Activated T-cell treated with anti-CD3 and anti-CD28 coated beads, Interleukin-2, amount 50 U/mL, for 4 hours (primary cell): ENCODE results near the gene SBK2. TPM values are rescaled to one million over a fixed set of nuclear protein-coding genes. Genes with fewer than 3 reads are reported as not detected.
"Not testable (repeated sequence)": the region's sequence is repeated elsewhere in the genome, so short reads cannot be mapped to it uniquely, and the experiment has no call there.

Source experiments
- ATAC-seq, 2 donors: fragments of 200-7000 bp; cut with Tn5 transposase; one replicate each; pipeline ENCODE4 v1.10.0; 2021
- DNase-seq: peaks from one replicate; pipeline ENCODE4 v3.0.0-alpha.2; 2020
- H3K27me3 Mint-ChIP-seq: one replicate; pipeline ENCODE4 v1.8.0; 2021; ENCODE audit warnings: low read depth, mixed read lengths
- H3K36me3 Mint-ChIP-seq: one replicate; pipeline ENCODE4 v1.8.0; 2022; ENCODE audit warnings: mixed read lengths; ENCODE audit not compliant: insufficient read depth
- H3K4me1 Mint-ChIP-seq: one replicate; pipeline ENCODE4 v1.8.0; 2021; ENCODE audit warnings: low read depth, mixed read lengths
- H3K4me3 Mint-ChIP-seq: one replicate; pipeline ENCODE4 v1.8.0; 2021; ENCODE audit warnings: mild to moderate bottlenecking, moderate library complexity, mixed read lengths
- H3K9me3 Mint-ChIP-seq: one replicate; pipeline ENCODE4 v1.8.0; 2021; ENCODE audit warnings: mixed read lengths
- total RNA-seq, 3 donors: library from RNA; stranded (reverse); gene quantifications; one replicate each; pipeline ENCODE4 v1.2.1, GENCODE V29; 2021

The SBK2 gene
- total RNA-seq, 3 donors from 2014 or later = not detected

DNA sequence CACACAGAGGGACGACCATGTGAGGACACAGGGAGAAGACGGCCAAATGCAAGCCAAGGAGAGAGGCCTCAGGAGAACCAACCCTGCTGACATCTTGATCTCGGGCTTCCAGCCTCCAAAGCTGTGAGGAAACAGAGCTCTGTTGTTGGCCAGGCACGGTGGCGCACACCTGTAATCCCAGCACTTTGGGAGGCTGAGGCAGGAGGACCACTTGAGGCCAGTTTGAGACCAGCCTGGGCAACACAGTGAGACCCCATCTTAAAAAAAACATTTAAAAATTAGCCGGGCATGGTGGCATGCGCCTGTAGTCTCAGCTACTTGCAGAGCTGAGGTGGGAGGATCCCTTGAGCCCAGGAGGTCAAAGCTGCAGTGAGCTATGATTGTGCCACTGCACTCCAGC lies 2.7 kb downstream of the SBK2 start:
- DNase-seq, H3K27me3 Mint-ChIP-seq, H3K9me3 Mint-ChIP-seq, H3K4me1 Mint-ChIP-seq, ATAC-seq, H3K4me3 Mint-ChIP-seq, H3K36me3 Mint-ChIP-seq: not testable (repeated sequence)

DNA sequence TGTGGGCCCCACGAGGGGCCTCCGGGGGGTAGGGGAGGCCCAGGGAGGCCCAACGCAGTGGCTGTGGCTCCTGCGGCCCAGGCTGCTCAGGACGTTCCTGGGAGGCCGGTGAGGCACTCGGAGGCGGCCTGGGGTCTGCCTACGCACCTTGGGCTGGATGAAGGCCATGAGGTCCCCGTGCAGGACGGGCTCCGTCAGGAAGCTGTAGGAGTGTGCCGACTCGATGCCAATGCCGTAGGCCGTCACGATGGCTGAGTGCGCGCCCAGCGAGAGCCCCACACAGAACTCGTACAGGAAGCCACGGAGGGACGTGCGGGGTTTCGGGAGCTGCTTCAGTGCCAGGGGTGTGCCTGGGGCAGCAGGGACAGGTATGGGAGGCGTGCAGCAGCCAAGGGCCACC lies 5.9 kb downstream of the SBK2 start:
- Mint-ChIP-seq H3K27me3 (no peaks in the 10 kb centered on the region), H3K4me1 (no peaks in the 10 kb centered on the region)
- no peak for ATAC-seq

DNA sequence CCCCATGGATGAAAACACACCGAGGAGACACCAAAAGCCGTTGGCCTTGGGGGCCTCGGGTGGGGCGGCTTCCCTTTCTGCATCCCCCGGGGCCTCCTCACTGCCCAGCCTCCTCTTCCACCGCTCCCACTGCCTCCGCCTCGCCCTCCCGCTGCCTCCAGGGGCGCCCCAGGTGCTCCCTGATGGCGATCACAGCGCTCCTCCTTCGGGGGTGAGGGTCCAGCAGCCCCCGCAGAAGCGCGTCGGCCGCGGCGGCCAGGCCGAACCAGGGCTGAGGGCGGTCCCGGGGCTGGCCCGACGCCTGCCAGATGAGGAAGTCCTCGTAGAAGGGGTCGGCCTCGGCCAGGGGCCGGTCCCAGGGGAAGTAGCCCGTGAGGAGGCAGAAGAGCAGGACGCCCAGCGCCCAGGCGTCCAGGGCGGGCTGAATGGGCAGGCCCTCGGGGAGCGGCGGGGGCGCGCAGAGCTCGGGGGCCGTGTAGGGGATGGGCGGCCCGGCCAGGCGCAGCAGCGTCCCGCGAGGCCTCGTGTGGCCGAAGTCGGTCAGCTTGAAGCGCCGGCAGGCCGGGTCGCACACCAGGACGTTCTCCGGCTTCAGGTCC lies 7.2 kb downstream of the SBK2 start:
- ATAC-seq (no peak), DNase-seq (no peak)
- H3K27me3 Mint-ChIP-seq = no peaks in the 10 kb centered on the region
- H3K4me1 Mint-ChIP-seq = no peaks in the 10 kb centered on the region
- H3K36me3 Mint-ChIP-seq = no peaks in the 10 kb centered on the region
- H3K4me3 Mint-ChIP-seq = no peak overlapping the region
- no peaks in the 10 kb centered on the region for H3K9me3 Mint-ChIP-seq

More for the DNA sequence above, 5.9 kb downstream of the SBK2 start:
- no peaks in the 10 kb centered on the region for H3K36me3 Mint-ChIP-seq
- H3K9me3 Mint-ChIP-seq = no peaks in the 10 kb centered on the region
- H3K4me3 Mint-ChIP-seq = no peak overlapping the region
- no peak for DNase-seq

DNA sequence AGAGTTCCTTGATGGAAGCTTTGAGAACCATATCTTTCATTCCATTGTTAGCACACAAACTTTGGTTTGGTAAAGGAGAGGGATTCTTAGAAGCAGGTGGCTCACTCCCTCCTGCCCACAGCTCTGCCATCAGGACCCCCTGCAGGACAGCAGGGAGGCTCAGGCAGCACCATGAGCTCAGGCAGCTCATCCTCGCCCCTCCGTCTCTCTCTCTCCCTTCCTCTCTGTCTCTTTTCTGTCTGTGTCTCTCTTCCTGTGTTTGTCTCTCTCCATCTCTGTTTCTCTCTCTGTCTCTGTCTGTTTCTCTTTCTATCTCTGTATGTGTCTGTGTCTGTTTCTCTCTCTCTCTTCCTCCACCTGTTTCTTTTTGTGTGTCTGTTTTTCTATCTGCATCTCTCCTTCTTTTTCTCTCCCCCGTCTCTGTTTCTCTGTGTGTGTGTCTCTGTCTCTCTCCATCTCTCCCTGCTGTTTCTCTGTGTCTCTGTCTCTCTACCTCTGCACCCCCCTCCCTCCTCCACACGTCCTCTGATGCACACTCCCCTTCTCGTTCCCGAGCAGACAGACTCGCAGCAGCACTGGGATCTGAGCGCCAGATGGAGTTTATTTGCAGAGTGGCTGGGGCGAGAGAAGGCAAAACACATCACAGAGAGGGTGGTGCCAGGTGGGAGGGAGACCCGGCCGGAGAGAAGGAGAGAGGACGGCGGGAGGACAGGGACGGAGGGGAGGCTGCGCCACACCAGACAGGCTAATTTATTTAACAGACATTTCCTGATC lies 8.7 kb downstream of the SBK2 start:
- Mint-ChIP-seq H3K27me3 (peaks cover 2% of the 10 kb centered on the region), H3K36me3 (no peaks in the 10 kb centered on the region), H3K4me3 (no peak overlapping the region), H3K4me1 (no peaks in the 10 kb centered on the region), H3K9me3 (no peaks in the 10 kb centered on the region)
- ATAC-seq = no peak
- no peak for DNase-seq

DNA sequence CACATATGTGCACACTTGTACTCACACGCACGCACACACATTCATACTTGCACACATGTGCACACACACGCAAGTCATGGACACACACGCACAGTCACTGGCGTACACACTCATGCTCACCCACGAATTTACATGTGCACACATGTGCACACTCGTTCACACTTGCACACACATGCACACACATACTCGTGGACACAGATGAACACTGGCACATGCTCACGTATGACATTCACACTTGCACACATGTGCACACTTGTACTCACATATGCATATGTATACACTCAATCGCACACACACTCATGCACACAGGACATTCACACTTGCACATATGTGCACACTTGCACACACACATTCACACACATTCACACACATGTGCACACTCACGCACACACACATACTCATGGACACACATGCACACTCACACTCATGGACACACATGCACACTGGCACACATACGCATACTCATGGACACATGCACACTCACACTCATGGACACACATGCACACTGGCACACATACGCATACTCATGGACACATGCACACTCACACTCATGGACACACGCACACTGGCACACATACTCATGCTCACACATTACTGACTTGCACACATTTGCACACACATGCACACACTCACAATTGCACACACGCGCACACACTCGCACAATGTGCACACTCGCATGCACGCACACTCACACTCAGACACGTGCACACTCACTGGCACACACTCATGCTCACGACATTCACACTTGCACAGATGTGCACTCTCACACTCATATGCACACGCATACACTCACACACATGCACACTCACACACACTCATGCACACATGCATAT lies 9.5 kb downstream of the SBK2 start:
- DNase-seq = no peak
- Mint-ChIP-seq H3K4me1 (no peaks in the 10 kb centered on the region), H3K27me3 (peaks cover 2% of the 10 kb centered on the region), H3K9me3 (no peaks in the 10 kb centered on the region), H3K36me3 (no peaks in the 10 kb centered on the region), H3K4me3 (no peak overlapping the region)
- ATAC-seq = no peak

DNA sequence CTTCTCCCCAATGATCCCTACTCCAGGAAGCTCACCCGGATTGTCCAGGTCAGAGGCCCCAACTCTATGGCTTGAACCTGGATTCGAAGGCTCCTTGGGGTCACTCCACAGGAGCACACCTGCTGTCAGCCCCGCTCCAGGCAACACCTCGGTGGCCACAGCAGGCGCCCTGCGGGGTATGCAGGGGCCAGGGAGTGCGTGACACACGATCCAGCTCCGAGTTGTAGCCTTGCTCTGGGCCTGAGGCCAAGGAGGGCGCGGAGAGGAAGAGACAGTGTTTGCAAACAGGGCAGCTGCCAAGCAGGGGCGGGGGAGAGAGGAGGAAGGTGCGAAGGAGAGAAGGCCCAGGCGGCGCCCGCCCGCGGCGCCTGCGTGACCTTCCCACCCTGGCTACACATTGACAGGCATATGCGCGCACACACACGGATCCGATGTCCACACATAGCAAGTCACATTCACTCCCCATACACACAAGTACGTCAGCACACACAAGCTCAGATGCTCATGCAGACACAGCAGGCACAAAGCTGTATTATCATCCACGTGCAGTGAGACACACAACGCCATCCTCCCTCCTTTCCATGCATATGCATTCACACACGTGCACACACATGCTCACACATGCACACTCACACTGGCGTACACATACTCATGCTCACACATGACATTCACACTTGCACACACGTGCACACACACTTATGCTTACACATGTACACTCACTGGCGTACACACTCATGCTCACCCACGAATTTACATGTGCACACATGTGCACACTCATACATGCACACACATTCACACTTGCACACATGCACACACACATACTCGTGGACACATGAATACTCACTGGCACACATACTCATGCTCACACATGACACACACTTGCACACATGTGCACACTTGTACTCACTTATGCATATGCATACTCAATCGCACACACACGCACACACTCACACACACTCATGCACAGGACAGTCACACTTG lies 10.4 kb downstream of the SBK2 start:
- H3K9me3 Mint-ChIP-seq = no peaks in the 10 kb centered on the region
- no peaks in the 10 kb centered on the region for H3K36me3 Mint-ChIP-seq
- no peaks in the 10 kb centered on the region for H3K4me1 Mint-ChIP-seq
- no peak overlapping the region for H3K4me3 Mint-ChIP-seq
- peaks cover 2% of the 10 kb centered on the region for H3K27me3 Mint-ChIP-seq
- no peak for ATAC-seq
- DNase-seq = no peak

DNA sequence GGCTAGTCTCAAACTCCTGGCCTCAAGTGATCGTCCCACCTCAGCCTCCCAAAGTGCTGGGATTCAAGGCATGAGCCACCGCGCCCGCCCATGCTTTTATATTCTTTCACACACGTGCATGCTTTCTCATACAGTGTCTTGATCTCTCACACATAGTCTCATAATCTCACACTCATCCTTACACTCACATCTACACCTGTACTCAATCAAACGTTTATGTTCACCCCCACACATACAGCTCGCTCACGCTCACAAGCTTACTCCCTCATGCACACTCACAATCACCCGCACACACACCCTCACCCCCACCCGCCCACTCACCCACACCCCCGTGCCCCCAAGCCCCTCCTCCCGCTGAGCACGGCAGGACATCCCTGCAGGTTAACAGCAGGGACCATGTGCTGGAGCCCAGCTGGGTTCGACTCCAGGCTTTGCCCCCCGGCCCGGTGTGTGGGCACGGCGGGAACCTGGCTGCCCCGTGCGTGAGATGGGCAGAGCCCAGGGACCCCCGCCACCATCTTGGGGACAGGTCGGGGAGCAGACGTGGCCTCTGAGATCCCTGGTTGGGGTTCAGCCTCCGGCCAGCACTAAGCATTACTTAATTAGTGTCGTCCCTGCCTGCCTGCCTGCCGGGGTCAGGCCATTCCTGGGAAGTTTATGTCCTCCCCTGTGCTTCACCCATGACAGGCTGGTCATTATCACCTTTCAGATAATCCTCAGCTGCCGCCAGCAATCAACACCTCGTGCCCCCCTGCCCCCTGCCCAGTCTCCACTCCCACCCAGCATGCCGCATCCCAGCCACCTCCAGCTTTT lies 11.4 kb downstream of the SBK2 start:
- Mint-ChIP-seq H3K27me3 (peaks cover 2% of the 10 kb centered on the region), H3K9me3 (no peaks in the 10 kb centered on the region), H3K4me3 (no peak overlapping the region), H3K4me1 (no peaks in the 10 kb centered on the region), H3K36me3 (no peaks in the 10 kb centered on the region)
- no peak for ATAC-seq
- no peak for DNase-seq

DNA sequence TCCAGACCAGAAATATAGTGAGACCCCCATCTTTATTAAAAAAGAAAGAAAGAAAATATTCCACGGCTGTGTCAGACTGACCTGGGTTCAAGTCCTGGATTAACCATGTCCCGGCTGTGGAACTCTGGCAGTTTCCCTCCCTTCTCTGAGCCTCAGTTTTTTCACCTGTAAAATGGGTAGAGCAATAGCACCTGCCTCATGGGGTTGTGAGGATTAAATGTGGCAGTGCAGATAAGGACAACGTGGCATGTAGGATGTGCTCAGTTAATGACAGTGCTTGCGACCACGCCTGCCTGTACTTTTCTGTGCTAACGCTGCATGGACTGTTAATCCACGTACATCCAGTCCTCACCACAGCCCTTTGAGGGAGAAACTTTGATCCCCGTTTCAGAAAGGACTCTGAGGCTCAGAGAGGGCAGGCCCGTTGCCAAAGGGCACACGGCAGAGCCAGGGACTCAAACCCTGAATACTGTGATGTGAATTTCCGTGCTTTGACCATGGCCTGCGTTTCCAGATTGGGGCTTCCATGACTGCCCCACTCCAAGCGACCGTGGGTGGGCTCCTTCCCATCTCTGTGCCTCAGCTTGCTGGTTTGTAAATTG lies 16.1 kb downstream of the SBK2 start:
- no peak for ATAC-seq
- H3K4me3 Mint-ChIP-seq = no peak overlapping the region
- H3K36me3 Mint-ChIP-seq = no peaks in the 10 kb centered on the region
- H3K27me3 Mint-ChIP-seq = peaks cover 2% of the 10 kb centered on the region
- H3K9me3 Mint-ChIP-seq = no peaks in the 10 kb centered on the region
- DNase-seq = no peak
- peaks cover 5% of the 10 kb centered on the region for H3K4me1 Mint-ChIP-seq

DNA sequence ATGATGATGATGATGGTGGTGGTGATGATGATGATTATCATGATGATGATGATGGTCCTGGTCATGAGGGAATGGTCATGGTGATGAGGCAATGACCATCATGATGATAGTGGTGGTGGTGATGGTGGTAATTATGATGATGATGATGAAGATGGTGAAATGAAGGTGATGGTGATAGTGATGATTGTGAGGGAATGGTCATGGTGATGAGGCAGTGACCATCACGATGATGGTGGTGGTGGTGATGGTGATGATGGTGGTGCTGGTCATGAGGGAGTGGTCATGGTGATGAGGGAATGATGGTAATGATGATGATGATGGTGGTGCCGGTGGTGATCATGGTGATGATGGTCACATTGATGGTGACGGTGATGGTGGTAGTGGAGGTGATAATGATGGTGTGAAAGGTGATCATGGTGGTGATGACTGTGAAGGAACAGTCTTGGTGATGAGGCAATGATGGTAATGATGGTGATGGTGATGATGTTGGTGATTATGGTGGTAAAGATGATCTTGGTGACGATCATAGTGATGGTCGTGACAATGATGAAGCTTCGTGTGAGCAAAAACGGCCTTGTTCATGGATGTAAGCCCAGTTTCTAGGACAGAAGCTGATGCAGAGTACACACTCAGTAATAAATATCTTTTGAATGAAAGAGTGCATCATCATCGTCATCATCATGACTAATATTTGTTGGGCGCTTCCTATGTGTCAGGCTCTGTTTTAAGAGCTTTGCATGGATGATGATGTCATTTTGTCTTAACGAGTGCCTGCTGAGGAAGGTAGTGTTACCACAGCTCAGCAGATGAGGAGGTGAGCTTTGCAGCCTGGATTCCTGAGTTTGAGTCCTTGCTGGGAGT lies 17.3 kb downstream of the SBK2 start:
- Mint-ChIP-seq H3K36me3 (no peaks in the 10 kb centered on the region), H3K4me3 (no peak overlapping the region), H3K27me3 (peaks cover 2% of the 10 kb centered on the region), H3K4me1 (peaks cover 5% of the 10 kb centered on the region), H3K9me3 (no peaks in the 10 kb centered on the region)
- ATAC-seq = no peak
- no peak for DNase-seq

DNA sequence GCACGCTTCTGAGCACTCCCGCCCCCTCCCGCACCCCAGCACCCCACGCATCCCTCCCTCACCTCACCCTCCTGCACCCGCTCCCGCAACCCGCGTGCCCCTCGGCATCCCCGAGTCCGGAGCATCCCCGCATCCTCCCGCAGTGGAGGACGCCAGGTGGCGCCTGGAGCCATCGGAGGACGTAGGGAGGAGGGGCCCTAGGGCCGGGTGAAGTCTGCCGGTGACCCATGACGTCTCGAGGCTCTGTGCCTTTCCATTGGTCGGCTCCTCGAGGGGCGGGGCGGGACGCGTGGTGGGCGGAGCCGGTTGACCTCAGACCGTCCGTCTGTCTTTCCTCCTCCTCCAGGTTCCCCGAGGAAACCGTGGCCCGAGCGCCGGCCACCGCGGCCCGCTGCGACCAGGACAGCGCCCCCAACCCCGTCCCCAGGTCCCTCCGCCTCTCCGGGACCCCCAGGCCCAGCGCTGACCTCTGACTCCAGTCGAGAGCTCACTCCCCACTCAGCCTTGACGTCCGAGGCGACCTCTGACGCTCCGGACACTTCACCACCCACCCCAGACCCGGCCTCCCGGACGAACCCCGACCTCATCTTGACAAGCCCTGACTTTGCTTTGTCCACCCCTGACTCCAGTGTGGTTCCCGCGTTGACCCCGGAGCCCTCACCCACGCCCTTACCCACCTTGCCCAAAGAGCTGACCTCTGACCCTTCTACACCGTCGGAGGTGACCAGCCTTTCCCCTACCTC lies 19.9 kb downstream of the SBK2 start:
- H3K4me1 Mint-ChIP-seq = peaks cover 5% of the 10 kb centered on the region

DNA sequence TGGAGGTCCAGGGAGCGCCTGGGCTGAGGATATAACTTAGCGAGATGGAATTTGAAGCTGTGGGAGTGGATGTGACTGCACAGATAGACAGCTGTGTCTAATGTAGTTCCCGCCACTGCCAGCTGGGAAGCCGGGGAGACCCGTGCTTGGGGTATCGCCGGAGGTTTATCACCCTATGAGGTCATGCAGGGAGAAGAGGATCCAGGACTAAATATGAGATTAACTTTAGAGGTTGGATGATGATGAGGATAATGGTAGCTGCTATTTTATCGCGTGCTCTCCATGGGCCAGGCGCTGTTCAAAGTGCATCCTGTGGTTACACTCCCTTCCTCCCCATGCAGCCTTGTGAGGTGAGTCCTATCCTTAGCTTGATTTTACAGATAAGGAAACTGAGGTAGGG lies 28.8 kb downstream of the SBK2 start:
- ATAC-seq (no peak), DNase-seq (no peak)
- Mint-ChIP-seq H3K36me3 (no peaks in the 10 kb centered on the region), H3K4me3 (no peak overlapping the region), H3K27me3 (peaks cover 20% of the 10 kb centered on the region), H3K9me3 (no peaks in the 10 kb centered on the region), H3K4me1 (peaks cover 5% of the 10 kb centered on the region)

More for the DNA sequence above, 19.9 kb downstream of the SBK2 start:
- peak; percentile 100 for ATAC-seq
- Mint-ChIP-seq H3K4me3 (peak overlapping the region; percentile 44), H3K27me3 (peaks cover 4% of the 10 kb centered on the region), H3K9me3 (no peaks in the 10 kb centered on the region), H3K36me3 (no peaks in the 10 kb centered on the region)
- DNase-seq = peak; percentile 89

DNA sequence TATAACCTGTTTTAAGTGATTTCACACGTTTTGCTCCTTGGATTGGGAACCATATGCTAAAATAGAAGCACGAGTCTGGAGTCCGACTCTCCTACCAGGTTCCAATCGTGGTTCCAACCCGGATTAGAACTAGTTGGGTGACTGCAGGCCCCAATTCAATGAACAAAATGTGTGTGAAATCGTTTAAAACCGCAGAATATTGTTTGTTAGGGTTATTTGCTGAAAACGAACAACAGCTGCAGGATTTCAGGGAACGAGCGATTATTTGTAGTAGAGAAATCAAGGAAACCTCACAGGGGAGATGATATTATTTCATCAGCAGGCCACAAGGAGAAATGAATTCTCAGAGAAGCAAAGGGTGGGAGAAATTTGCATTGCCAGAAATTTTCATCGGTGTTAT lies 32.0 kb downstream of the SBK2 start:
- Mint-ChIP-seq H3K27me3 (peaks cover 7% of the 10 kb centered on the region), H3K9me3 (no peaks in the 10 kb centered on the region), H3K4me3 (no peak overlapping the region), H3K36me3 (no peaks in the 10 kb centered on the region), H3K4me1 (peaks cover 10% of the 10 kb centered on the region)
- DNase-seq = no peak
- ATAC-seq = no peak
